C4-2B (cell line): Measurements from ENCODE around the gene FAM177A1.
"Not testable (repeated sequence)": the region's sequence is repeated elsewhere in the genome, so short reads cannot be mapped to it uniquely, and the experiment has no call there.

ENCODE experiments used
- ZFX ChIP-seq: fragments of 450-650 bp; IDR thresholded peaks from 2 replicates; pipeline ENCODE4 v1.6.1; 2017
- TF ChIP-seq, protein P1 (sequence below): fragments of 450-650 bp; conservative IDR thresholded peaks from 2 replicates; pipeline ENCODE4 v1.5.1; 2017; ENCODE audit warnings: mild to moderate bottlenecking

DNA sequence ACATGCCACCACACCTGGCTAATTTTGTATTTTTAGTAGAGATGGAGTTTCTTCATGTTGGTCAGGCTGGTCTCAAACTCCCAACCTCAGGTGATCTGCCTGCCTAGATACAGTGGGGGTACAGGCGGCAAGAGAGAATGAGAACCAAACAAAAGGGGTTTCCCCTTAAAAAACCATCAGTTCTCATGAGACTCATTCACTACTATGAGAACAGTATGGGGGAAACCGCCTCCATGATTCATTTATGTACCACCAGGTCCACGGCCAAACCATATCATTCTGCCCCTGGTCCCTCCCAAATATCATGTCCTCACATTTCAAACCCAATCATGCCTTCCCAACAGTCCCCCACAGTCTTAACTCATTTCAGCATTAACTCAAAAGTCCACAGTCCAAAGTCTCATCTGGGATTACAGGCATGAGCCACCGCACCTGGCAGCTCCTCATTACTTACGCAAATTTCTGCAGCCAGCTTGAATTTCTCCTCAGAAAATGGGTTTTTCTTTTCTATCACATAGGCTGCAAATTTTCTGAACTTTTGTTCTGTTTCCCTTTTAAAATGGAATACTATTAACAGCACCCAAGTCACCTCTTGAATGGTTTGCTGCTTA is 11.0 kb upstream of the FAM177A1 start:
- TF ChIP-seq, protein P1, sequence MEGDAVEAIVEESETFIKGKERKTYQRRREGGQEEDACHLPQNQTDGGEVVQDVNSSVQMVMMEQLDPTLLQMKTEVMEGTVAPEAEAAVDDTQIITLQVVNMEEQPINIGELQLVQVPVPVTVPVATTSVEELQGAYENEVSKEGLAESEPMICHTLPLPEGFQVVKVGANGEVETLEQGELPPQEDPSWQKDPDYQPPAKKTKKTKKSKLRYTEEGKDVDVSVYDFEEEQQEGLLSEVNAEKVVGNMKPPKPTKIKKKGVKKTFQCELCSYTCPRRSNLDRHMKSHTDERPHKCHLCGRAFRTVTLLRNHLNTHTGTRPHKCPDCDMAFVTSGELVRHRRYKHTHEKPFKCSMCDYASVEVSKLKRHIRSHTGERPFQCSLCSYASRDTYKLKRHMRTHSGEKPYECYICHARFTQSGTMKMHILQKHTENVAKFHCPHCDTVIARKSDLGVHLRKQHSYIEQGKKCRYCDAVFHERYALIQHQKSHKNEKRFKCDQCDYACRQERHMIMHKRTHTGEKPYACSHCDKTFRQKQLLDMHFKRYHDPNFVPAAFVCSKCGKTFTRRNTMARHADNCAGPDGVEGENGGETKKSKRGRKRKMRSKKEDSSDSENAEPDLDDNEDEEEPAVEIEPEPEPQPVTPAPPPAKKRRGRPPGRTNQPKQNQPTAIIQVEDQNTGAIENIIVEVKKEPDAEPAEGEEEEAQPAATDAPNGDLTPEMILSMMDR, result not testable (repeated sequence)
- not testable (repeated sequence) for TF ChIP-seq ZFX
